Measurements from ENCODE around the gene ANXA4.

The ANXA4 gene

DNA sequence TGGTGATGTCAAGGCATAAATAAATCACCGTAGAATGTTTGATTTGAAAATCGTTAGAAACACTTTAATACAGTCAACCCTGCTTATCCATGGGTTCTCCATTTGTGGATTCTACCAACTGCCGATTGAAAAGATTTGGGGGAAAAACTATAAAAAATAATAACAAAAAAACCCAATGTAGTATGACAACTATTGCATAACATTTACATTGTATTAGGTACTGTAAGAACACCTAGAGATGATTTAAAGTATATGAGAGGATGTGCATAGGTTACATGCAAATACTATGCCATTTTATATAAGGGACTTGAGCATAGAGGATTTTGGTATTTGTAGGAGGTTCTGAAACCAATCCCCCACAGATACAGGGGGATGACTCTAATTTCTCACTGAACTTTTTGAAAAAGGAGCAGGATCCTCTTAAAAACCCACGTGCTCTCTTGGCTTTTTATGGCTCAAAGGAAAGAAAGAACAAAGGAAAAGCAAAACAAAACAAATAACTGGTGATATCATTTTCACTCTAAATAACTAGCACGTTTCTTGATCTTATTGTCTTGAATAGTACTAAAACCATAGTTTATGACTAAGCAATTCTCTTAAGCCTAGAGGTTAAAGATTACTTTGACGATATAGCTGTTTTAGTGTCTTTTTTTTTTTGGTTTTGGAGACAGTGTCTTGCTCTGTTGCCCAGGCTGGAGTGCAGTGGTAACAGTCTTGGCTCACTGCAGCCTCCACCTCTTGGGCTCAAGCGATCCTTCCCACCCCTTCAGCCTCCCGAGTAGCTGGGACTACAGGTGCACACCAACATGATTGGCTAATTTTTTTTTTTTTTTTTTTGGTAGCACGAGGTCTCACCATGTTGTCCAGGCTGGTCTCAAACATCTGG lies 104.5 kb downstream of the ANXA4 start:
- Histone ChIP-seq H3K4me3 (ENCODE audit: low read depth in 1 of 2, low read length in 1 of 2) (no peak overlapping the region), H3K36me3 (peaks cover 83% of the 10 kb centered on the region), H3K27ac (no peak overlapping the region), H3K4me1 (ENCODE audit: control insufficient read depth in 1 of 2, insufficient read depth in 1 of 2, low read depth in 1 of 2, low read length in 1 of 2) (peaks cover 0 to 4% of the 10 kb centered on the region in 2 experiments), H3K27me3 (no peaks in the 10 kb centered on the region), H3K9me3 (no peaks in the 10 kb centered on the region)
- TF ChIP-seq, protein P1, sequence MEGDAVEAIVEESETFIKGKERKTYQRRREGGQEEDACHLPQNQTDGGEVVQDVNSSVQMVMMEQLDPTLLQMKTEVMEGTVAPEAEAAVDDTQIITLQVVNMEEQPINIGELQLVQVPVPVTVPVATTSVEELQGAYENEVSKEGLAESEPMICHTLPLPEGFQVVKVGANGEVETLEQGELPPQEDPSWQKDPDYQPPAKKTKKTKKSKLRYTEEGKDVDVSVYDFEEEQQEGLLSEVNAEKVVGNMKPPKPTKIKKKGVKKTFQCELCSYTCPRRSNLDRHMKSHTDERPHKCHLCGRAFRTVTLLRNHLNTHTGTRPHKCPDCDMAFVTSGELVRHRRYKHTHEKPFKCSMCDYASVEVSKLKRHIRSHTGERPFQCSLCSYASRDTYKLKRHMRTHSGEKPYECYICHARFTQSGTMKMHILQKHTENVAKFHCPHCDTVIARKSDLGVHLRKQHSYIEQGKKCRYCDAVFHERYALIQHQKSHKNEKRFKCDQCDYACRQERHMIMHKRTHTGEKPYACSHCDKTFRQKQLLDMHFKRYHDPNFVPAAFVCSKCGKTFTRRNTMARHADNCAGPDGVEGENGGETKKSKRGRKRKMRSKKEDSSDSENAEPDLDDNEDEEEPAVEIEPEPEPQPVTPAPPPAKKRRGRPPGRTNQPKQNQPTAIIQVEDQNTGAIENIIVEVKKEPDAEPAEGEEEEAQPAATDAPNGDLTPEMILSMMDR (IDR thresholded peaks at IDR 0.05): no peak

DNA sequence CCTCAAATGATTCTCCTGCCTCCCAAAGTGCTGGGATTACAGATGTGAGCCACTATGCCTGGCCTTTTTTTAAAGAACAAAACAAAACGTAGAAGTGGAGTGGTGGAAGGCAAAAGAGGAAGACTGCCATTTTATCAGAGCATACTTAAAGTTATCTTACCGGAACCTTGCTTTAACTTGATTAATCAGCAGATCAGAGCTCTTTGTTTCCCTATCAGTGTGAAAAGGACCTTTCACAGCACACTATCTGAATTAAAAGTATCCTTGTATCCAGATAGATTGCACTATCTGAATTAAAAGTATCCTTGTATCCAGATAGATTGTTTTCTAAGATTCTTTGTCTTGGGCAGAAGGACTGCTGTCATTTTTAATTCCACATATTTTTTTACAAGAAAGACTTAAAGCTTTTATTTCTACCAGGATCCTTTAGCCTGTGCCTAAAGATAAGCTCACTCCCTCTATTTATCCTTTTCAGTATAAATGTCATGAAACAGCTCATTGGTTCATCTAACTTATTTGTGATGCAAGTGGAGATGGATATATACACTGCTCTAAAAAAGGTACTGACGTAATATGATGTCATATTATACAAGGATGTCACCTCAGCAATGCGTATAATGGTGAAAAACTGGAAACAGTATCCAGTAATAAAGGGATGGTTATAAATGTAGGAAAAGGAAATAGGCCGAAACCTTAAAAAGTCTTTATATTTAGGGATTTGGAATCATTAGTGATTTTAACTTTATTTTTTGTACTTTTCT lies 105.3 kb downstream of the ANXA4 start:
- Histone ChIP-seq H3K27ac (no peak overlapping the region), H3K4me1 (ENCODE audit: control insufficient read depth in 1 of 2, insufficient read depth in 1 of 2, low read depth in 1 of 2, low read length in 1 of 2) (peaks cover 0 to 6% of the 10 kb centered on the region in 2 experiments), H3K4me3 (ENCODE audit: low read depth in 1 of 2, low read length in 1 of 2) (no peak overlapping the region), H3K36me3 (peaks cover 77% of the 10 kb centered on the region), H3K9me3 (no peaks in the 10 kb centered on the region), H3K27me3 (no peaks in the 10 kb centered on the region)
- TF ChIP-seq, protein P1 (IDR thresholded peaks at IDR 0.05): no peak

DNA sequence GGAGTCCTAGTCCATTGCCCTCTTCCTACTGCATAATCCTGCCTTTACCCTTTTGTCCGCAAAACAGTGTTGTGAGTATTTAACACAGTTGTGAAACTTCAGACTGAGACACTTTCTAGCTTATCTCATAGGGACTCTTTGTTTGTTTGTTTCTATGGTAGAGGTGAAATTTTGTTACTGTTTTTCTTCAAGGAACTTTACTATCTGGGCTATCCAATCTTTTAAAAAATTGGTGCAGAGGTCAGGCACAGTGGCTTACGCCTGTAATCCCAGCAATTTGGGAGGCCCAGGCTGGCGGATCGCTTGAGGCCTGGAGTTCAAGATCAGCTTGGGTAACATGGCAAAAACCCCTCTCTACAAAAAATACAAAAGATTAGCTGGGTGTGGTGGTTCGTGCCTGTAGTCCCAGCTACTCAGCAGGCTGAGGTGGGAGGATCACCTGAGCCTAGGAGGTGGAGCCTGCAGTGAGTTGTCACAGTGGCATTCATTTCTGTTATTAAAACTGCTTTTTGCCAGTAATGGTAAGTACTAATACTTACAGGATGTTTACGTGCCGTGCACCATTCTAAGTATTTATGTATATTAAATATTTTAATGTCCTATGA lies 106.4 kb downstream of the ANXA4 start:
- no peaks in the 10 kb centered on the region for H3K9me3 ChIP-seq
- no peak overlapping the region for H3K4me3 ChIP-seq (ENCODE audit: low read depth in 1 of 2, low read length in 1 of 2)
- H3K4me1 ChIP-seq (ENCODE audit: control insufficient read depth in 1 of 2, insufficient read depth in 1 of 2, low read depth in 1 of 2, low read length in 1 of 2): peaks cover 0 to 6% of the 10 kb centered on the region in 2 experiments
- no peak overlapping the region for H3K27ac ChIP-seq
- TF ChIP-seq, protein P1 (IDR thresholded peaks at IDR 0.05): no peak
- H3K36me3 ChIP-seq: peaks cover 83% of the 10 kb centered on the region
- H3K27me3 ChIP-seq: no peaks in the 10 kb centered on the region

DNA sequence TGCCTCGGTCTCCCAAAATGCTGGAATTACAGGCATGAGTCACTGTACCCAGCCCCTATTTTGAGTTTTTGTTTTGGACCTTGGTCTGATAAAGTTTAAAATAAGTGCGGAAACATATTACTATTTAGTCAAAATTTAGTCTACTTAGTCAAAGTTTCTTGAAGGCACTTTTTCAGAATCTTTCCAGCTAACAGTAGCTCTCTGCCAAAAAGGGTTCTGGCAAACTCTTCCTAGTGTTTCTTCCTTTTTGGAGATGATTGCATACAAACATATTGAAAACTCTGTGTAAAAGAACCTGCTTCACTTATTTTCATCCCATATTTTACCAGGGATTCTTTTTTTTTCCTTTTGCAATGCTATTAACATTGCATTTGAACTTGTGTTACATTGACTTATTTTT lies 116.3 kb downstream of the ANXA4 start:
- Histone ChIP-seq H3K4me3 (ENCODE audit: low read depth in 1 of 2, low read length in 1 of 2) (no peak overlapping the region), H3K27ac (no peak overlapping the region), H3K36me3 (peaks cover 51% of the 10 kb centered on the region), H3K4me1 (ENCODE audit: control insufficient read depth in 1 of 2, insufficient read depth in 1 of 2, low read depth in 1 of 2, low read length in 1 of 2) (peaks cover 0 to 4% of the 10 kb centered on the region in 2 experiments), H3K27me3 (no peaks in the 10 kb centered on the region), H3K9me3 (no peaks in the 10 kb centered on the region)
- TF ChIP-seq, protein P1 (IDR thresholded peaks at IDR 0.05): no peak

DNA sequence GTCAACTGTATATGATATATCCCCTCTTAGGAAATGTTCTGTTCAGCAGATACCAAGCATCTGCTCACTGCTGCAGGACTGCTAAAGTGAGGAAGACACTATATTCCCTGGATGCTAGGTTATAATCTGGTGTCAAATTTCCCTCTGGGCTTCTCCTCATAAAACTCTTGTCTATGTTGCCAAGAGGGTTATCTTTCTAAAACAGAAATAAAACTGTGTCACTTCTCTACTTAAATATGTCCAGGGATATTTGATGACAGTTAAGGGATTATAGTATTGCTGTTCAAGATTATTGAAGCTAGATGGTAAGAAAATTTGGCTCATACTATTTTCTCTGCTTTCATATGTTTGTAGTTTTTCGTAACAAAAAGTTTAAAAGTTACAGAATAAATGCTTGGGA lies 121.4 kb downstream of the ANXA4 start:
- TF ChIP-seq, protein P1 (IDR thresholded peaks at IDR 0.05): no peak

More for the DNA sequence above, 121.4 kb downstream of the ANXA4 start:
- H3K36me3 ChIP-seq: peaks cover 75% of the 10 kb centered on the region
- H3K4me3 ChIP-seq (ENCODE audit: low read depth in 1 of 2, low read length in 1 of 2): no peak overlapping the region
- no peak overlapping the region for H3K27ac ChIP-seq
- H3K4me1 ChIP-seq (ENCODE audit: control insufficient read depth in 1 of 2, insufficient read depth in 1 of 2, low read depth in 1 of 2, low read length in 1 of 2): no peaks in the 10 kb centered on the region
- H3K27me3 ChIP-seq: no peaks in the 10 kb centered on the region
- H3K9me3 ChIP-seq: no peaks in the 10 kb centered on the region
